Trophoblast cell (in vitro differentiated cells and primary cell): Measurements from ENCODE around the gene STIM1.

ENCODE experiments used
- DNase-seq, 2 donors: peaks; one replicate each; pipeline ENCODE4 v3.0.0-alpha.2; 2016
- H2AFZ ChIP-seq: 2 replicates; pipeline ENCODE4 v1.6.1; 2013; ENCODE audit warnings: low read length, moderate library complexity, mild to moderate bottlenecking; ENCODE audit not compliant: insufficient read depth, poor library complexity
- H2AK5ac ChIP-seq: 2 replicates; pipeline ENCODE4 v1.6.1; 2013; ENCODE audit warnings: mild to moderate bottlenecking, low read length
- H2BK120ac ChIP-seq: 2 replicates; pipeline ENCODE4 v1.6.1; 2013; ENCODE audit warnings: low read length, mild to moderate bottlenecking, moderate library complexity; ENCODE audit not compliant: insufficient read depth, poor library complexity
- H2BK12ac ChIP-seq: 2 replicates; pipeline ENCODE4 v1.6.1; 2013; ENCODE audit warnings: mild to moderate bottlenecking, low read length, moderate library complexity
- H2BK5ac ChIP-seq: 2 replicates; pipeline ENCODE4 v1.6.1; 2013; ENCODE audit warnings: low read length, low read depth, moderate library complexity, mild to moderate bottlenecking; ENCODE audit not compliant: poor library complexity
- H3K14ac ChIP-seq: 2 replicates; pipeline ENCODE4 v1.6.1; 2013; ENCODE audit warnings: mild to moderate bottlenecking, low read length
- H3K18ac ChIP-seq: 2 replicates; pipeline ENCODE4 v1.6.1; 2013; ENCODE audit warnings: mild to moderate bottlenecking, low read length
- H3K23ac ChIP-seq: 2 replicates; pipeline ENCODE4 v1.6.1; 2013; ENCODE audit warnings: low read length
- H3K27ac ChIP-seq: 2 replicates; pipeline ENCODE4 v1.5.1; 2013; ENCODE audit warnings: low read depth, mild to moderate bottlenecking, inconsistent platforms, low read length, moderate library complexity
- H3K27me3 ChIP-seq: 2 replicates; pipeline ENCODE4 v1.6.1; 2013; ENCODE audit warnings: inconsistent platforms, mild to moderate bottlenecking, low read length, moderate library complexity; ENCODE audit not compliant: insufficient read depth
- H3K36me3 ChIP-seq, 2 experiments: 1 replicate in 1 of 2; 2 replicates in 1 of 2; pipeline ENCODE4 v1.6.1; 2013; ENCODE audit warnings: low read length in 2 of 2, mild to moderate bottlenecking in 2 of 2, moderate library complexity in 1 of 2; ENCODE audit not compliant: insufficient read depth in 2 of 2, control insufficient read depth in 1 of 2
- H3K4ac ChIP-seq: 2 replicates; pipeline ENCODE4 v1.6.1; 2013; ENCODE audit warnings: low read depth, mild to moderate bottlenecking, low read length, moderate library complexity
- H3K4me1 ChIP-seq, 2 experiments: 1 replicate in 1 of 2; 2 replicates in 1 of 2; pipeline ENCODE4 v1.6.1; 2013; ENCODE audit warnings: low read length in 2 of 2, mild to moderate bottlenecking in 2 of 2, moderate library complexity in 1 of 2; ENCODE audit not compliant: insufficient read depth in 2 of 2, control insufficient read depth in 1 of 2
- H3K4me2 ChIP-seq: 2 replicates; pipeline ENCODE4 v1.6.1; 2013; ENCODE audit warnings: inconsistent platforms, mild to moderate bottlenecking, low read length, moderate library complexity
- H3K4me3 ChIP-seq: 2 replicates; pipeline ENCODE4 v1.5.1; 2013; ENCODE audit warnings: mild to moderate bottlenecking, low read depth, low read length, inconsistent platforms
- H3K79me1 ChIP-seq: one replicate; pipeline ENCODE4 v1.6.1; 2013; ENCODE audit warnings: low read length
- H3K79me2 ChIP-seq: 2 replicates; pipeline ENCODE4 v1.6.1; 2013; ENCODE audit warnings: low read length, mild to moderate bottlenecking; ENCODE audit not compliant: control insufficient read depth, insufficient read depth, poor library complexity
- H3K9ac ChIP-seq: 2 replicates; pipeline ENCODE4 v1.6.1; 2013; ENCODE audit warnings: mild to moderate bottlenecking, low read length
- H3K9me3 ChIP-seq: 2 replicates; pipeline ENCODE4 v1.6.1; 2013; ENCODE audit warnings: low read depth, mild to moderate bottlenecking, control low read depth, inconsistent platforms, low read length; ENCODE audit not compliant: insufficient read depth
- H4K12ac ChIP-seq: 2 replicates; pipeline ENCODE4 v1.6.1; 2013; ENCODE audit warnings: low read depth, mild to moderate bottlenecking, low read length, moderate library complexity
- H4K8ac ChIP-seq: 2 replicates; pipeline ENCODE4 v1.6.1; 2013; ENCODE audit warnings: low read depth, mild to moderate bottlenecking, low read length, moderate library complexity
- H4K91ac ChIP-seq: one replicate; pipeline ENCODE4 v1.6.1; 2013; ENCODE audit warnings: low read depth, mild to moderate bottlenecking, low read length, moderate library complexity
- WGBS: extraction: QIAGEN DNeasy Blood & Tissue Kit; methylation state at CpG from one replicate; pipeline ENCODE4 v1.1.7; 2013; ENCODE audit warnings: missing lambda C conversion rate; ENCODE audit not compliant: insufficient read length, insufficient coverage; ENCODE audit errors: extremely low coverage; 5-methylcytosine and 5-hydroxymethylcytosine counted together

STIM1 gene

DNA sequence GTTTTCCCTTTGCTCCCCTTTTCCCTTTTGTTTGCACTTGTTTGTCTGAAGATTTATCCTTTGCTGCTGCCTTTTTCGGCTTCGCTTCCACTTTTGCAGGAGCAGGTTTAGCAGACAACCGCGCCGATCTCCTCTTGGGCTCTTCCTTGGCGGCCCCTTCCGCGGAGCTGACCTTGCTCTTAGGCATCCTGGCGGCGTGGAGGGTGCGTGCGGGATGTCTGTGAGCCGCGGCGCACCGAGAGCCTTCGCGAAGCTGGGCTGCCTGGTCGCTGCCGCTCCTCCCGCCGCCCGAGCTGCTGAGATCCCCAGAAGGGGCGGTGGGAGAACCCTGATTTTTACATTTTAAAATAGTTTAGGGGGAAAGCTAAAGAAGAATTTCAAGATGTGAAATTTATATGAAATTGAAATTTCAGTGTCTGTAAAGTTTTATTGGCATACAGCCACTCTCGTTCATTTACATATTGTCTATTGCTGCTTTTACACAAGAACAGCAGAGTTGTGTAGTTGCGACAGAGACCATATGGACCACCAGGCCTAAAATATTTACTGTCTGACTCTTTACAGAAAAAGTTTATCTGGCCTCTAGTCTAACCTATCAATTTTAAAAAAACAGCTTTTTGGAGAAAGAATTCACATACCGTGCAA is 133.9 kb downstream of the STIM1 start:
- peak in 1 of 2 donors; percentile 39 for DNase-seq
- Histone ChIP-seq H3K79me1 (no peaks in the 10 kb centered on the region), H3K27me3 (no peaks in the 10 kb centered on the region), H4K91ac (no peak overlapping the region), H3K79me2 (no peaks in the 10 kb centered on the region), H3K14ac (no peak overlapping the region), H3K4me3 (no peak overlapping the region), H2BK5ac (no peak overlapping the region), H2AK5ac (no peak overlapping the region), H3K4ac (no peak overlapping the region), H3K23ac (no peak overlapping the region), H3K4me2 (peak overlapping the region; percentile 20), H2AFZ (no peak overlapping the region), H3K4me1 (no peaks in the 10 kb centered on the region), H3K27ac (no peak overlapping the region), H3K18ac (no peak overlapping the region), H3K9me3 (no peaks in the 10 kb centered on the region), H3K36me3 (peaks cover 0 to 1% of the 10 kb centered on the region in 2 experiments), H4K8ac (peak overlapping the region; percentile 22), H2BK120ac (no peak overlapping the region), H2BK12ac (no peak overlapping the region), H4K12ac (no peak overlapping the region), H3K9ac (no peak overlapping the region)
- WGBS, result no CpG with 5 or more reads among the region's 27 CpGs

DNA sequence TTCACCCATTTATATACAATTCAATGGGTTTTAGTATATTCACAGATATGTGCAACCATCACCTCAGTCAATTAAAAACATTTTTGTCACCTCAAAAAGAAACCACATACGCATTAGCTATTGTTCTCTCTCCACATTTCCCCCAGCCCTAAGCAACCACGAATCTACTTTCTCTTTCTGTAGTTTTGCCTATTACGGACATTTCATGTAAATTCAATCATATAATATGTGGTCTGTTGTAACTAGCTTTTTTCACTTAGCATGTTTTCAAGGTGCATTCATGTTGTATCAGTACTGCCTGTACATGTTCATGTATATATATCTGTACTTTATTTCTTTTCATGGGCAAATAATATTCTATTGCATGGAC is 134.4 kb downstream of the STIM1 start:
- no peaks in the 10 kb centered on the region for H3K79me2 ChIP-seq
- H3K14ac ChIP-seq, result no peak overlapping the region
- no peak overlapping the region for H3K27ac ChIP-seq
- WGBS, result no CpG with 5 or more reads among the region's 3 CpGs
- no peaks in the 10 kb centered on the region for H3K79me1 ChIP-seq
- no peaks in the 10 kb centered on the region for H3K27me3 ChIP-seq
- H2AFZ ChIP-seq, result no peak overlapping the region
- no peak overlapping the region for H4K12ac ChIP-seq
- no peak for DNase-seq
- no peak overlapping the region for H2BK120ac ChIP-seq
- H3K4ac ChIP-seq, result no peak overlapping the region
- H3K4me3 ChIP-seq, result no peak overlapping the region
- no peaks in the 10 kb centered on the region for H3K9me3 ChIP-seq
- H2AK5ac ChIP-seq, result no peak overlapping the region
- H4K8ac ChIP-seq, result no peak overlapping the region
- no peak overlapping the region for H3K9ac ChIP-seq
- H3K23ac ChIP-seq, result no peak overlapping the region
- H4K91ac ChIP-seq, result no peak overlapping the region
- no peak overlapping the region for H3K18ac ChIP-seq
- no peak overlapping the region for H2BK5ac ChIP-seq
- H3K4me2 ChIP-seq, result no peak overlapping the region
- H3K4me1 ChIP-seq, result no peaks in the 10 kb centered on the region
- H3K36me3 ChIP-seq, result peaks cover 0 to 2% of the 10 kb centered on the region in 2 experiments
- H2BK12ac ChIP-seq, result no peak overlapping the region

DNA sequence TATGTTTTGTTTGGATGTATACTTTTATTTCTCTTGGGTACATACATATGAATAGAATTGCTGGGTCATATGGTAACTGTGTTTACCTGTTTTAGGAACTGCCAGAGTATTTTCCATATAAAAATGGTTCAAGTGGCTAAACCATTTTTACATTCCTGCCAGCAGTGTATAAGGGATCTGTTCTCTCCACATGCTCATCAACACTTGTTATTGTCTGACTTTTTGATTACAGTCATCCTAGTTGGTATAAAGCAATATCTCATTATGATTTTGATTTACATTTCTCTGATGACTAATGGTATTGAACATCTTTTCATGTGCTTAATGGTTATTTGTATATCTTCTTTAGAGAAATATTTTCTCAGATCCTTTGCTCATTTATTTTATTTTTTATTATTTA is 134.9 kb downstream of the STIM1 start:
- Histone ChIP-seq H2AFZ (no peak overlapping the region), H3K79me1 (no peaks in the 10 kb centered on the region), H3K27me3 (no peaks in the 10 kb centered on the region), H3K36me3 (peaks cover 0 to 2% of the 10 kb centered on the region in 2 experiments), H2BK120ac (no peak overlapping the region), H3K14ac (no peak overlapping the region), H4K8ac (no peak overlapping the region), H3K4ac (no peak overlapping the region), H3K4me3 (no peak overlapping the region), H2AK5ac (no peak overlapping the region), H4K12ac (no peak overlapping the region), H3K18ac (no peak overlapping the region), H2BK5ac (no peak overlapping the region), H3K27ac (no peak overlapping the region), H3K23ac (no peak overlapping the region), H3K4me1 (peaks cover under 1 to 2% of the 10 kb centered on the region in 2 experiments), H3K9me3 (no peaks in the 10 kb centered on the region), H3K79me2 (no peaks in the 10 kb centered on the region), H3K9ac (no peak overlapping the region), H4K91ac (no peak overlapping the region), H2BK12ac (no peak overlapping the region), H3K4me2 (no peak overlapping the region)
- DNase-seq, result no peak

DNA sequence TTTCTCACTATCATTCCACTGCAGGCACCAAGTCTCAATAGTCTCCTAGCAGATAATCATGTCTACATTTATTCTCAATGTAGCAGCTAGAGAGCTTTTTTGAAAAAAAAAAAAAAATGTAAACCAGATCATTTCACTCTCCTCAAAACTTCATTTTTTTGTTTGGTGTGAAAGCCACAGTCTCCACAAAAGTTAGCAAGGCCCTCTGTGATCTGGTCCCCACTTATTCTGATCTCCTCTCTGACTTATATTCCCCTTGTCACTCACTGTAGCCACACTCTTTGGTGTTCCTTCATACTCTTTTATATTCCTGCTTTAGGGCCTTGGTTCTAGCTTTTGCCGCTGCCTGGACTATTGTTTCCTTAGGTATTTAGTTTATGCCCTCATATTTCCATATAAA is 137.5 kb downstream of the STIM1 start:
- Histone ChIP-seq H2AFZ (no peak overlapping the region), H3K27me3 (no peaks in the 10 kb centered on the region), H4K12ac (no peak overlapping the region), H2BK12ac (no peak overlapping the region), H3K14ac (no peak overlapping the region), H3K79me1 (peaks cover 3% of the 10 kb centered on the region), H3K18ac (no peak overlapping the region), H3K79me2 (no peaks in the 10 kb centered on the region), H2BK120ac (no peak overlapping the region), H4K91ac (no peak overlapping the region), H3K36me3 (peaks cover 0 to 2% of the 10 kb centered on the region in 2 experiments), H3K9me3 (no peaks in the 10 kb centered on the region), H3K4me2 (no peak overlapping the region), H4K8ac (no peak overlapping the region), H3K4ac (no peak overlapping the region), H2BK5ac (no peak overlapping the region), H3K23ac (no peak overlapping the region), H2AK5ac (no peak overlapping the region), H3K4me1 (peaks cover 7 to 9% of the 10 kb centered on the region in 2 experiments), H3K9ac (no peak overlapping the region), H3K4me3 (no peak overlapping the region), H3K27ac (no peak overlapping the region)
- WGBS, result no CpG with 5 or more reads among the region's 1 CpG
- DNase-seq, result no peak
